GM21825 (cell line): ENCODE measurements around the gene TMCO1.
"Not testable (repeated sequence)": the region's sequence is repeated elsewhere in the genome, so short reads cannot be mapped to it uniquely, and the experiment has no call there.

Source experiments
- ATAC-seq: cut with Tn5 transposase; IDR thresholded peaks from one replicate; pipeline ENCODE4 v1.9.1; 2021; ENCODE audit warnings: mild to moderate bottlenecking, moderate library complexity; ENCODE audit not compliant: unreplicated experiment

TMCO1 gene

DNA sequence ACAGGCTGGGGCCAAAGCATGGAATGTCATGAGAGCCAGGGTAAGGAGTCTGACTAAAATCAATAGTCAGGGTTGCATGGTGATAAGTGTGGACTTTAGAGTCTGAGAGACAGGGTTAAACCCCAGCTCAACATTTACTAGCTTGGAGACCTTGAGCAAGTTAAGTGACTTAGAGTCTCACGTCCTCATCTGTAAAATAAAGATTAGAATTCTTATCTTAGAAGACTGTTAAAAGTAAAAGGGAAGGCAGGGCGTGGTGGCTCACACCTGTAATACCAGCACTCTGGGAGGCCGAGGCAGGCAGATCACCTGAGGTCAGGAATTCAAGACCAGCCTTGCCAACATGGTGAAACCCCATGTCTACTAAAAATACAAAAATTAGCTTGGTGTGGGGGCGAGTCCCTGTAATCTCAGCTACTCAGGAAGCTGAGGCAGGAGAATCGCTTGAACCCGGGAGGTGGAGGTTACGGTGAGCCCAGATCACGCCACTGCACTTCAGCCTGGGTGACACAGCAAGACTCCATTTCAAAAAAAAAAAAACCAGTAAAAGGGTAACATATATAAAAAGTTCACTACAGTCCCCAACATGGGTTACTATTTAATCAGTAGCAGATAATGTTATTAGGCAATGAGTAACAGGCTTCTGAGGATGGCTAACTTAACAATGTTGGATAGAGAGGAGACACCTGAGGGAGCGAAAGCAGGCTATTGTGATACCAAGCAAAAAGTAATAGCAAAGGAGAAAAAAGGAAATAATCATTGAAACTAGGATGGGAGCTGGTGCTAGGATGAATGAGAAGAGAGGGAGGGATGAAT is 20.8 kb downstream of the TMCO1 start:
- no peak for ATAC-seq

DNA sequence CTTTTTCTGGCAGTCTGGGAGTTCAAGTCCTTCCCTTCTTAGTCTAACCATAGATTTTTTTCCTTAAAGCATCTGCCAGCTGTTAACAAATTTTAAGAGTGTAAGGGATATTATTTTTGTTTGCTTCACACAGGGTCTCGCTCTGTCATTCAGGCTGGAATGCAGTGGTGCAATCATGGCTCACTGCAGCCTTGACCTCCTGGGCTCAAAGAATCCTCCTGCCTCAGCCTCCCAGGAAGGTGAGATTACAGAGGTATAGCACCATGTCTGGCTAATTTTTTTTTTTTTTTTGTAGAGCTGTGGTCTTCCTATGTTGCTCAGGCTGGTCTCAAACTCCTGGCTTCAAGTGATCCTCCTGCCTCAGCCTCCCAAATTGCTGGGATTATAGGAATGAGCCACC is 23.8 kb downstream of the TMCO1 start:
- ATAC-seq, result not testable (repeated sequence)

DNA sequence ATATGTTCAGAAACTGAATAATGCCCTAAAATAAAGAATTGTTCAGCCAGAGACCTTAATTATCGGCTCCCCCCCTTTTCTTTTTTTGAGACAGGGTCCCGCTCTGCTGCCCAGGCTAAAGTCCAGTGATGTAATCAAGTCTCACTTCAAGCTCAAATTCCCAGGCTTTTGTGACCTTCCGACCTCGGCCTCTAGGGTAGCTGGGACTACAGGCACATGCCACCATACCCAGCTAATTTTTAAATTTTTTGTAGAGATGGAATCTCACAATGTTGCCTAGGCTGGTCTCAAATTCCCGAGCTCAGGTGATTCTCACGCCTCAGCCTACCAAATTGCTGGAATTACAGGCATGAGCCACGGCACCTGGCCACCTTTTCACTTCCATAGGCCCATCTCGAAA is 26.5 kb downstream of the TMCO1 start:
- no peak for ATAC-seq

DNA sequence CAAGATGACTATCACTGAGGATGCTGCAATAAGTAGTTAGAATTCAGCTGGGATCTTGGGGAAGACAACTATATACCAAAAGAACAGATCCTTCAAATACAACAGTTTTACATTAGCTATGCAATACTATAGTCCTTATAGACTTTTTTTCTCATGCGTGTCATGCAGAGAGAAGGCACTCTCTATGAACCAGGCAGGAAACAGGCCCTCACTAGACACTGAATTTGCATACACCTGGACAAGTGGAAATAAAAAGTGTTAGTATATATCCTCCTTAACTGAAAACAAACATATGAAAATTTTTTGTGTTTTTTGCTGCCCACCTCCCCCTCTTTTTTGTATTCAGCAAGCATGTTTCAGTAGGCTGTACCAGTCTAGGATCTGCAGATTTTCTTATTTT is 29.9 kb downstream of the TMCO1 start:
- ATAC-seq, result peak; percentile 97

DNA sequence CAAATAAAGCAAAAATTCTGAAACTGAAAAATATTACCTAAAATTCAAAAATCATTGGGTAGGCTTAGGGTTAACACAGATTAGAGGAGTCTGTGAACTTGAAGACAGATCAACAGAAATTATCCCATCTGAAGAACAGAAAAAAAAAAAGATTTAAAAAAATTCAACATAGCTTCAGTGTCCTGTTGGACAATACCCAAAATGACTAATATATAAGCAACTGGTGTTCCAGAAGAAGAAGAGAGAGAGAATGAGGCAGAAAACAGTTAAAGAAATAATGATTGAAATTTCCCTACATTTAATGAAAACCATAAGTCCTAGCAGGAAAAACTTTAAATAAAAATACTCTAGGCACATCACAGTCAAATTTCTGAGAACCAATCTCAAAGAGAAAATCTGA is 31.5 kb downstream of the TMCO1 start:
- no peak for ATAC-seq

DNA sequence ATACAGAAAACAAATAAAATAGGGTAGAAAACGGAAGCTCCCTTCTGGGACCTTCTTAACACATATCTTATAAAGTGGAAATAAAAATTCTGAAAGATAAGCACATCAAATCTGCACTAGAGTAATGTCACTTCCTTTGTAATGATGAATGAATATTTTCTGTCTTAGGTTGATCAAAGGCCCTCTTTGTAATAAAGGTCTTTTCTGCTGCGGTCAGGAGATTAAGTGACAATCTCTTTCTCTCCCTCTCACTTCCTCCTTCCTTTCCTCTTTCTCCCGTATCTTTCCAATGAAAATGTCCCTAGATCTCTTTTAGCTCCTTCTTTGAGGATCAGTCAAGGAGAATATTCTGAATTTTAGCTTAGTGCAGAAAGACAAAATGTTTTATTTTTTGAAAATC is 33.8 kb downstream of the TMCO1 start:
- ATAC-seq, result no peak

DNA sequence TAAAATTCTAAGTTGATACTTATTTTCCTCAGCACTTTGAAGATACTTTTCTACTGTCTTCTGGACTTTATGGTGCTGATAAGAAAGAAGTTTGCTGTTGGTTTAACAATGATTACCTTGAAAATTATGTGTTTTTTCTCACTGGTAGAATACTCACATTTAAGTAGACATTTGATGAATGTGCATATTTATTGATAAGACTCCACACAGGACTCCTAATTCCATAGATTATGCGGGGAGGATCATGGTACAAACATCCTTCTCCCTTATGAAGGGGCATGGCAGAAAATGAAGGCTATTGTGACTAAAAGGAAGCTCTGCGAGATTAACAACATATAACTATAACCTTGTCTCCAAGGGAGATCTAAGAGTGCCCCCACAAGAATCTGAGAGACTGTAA is 41.8 kb downstream of the TMCO1 start:
- ATAC-seq, result no peak

DNA sequence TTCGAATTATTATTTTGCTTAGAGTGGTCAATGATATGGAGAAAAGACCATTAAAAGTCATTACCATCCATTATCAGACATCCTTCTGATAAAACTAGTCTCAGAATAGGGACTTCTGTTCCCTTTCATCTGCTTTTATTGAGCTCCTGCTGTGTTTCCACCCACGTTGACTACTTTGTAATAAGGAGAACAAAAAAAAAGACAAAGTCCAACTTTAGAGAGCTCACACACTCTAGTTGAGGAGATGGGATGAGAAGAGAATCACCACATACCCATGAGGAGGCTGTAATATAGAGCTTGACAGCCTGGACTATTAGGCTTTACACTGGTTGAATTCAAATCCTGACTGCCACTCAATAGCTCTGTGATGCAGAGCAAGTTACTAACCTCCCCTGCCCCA is 42.5 kb downstream of the TMCO1 start:
- no peak for ATAC-seq

DNA sequence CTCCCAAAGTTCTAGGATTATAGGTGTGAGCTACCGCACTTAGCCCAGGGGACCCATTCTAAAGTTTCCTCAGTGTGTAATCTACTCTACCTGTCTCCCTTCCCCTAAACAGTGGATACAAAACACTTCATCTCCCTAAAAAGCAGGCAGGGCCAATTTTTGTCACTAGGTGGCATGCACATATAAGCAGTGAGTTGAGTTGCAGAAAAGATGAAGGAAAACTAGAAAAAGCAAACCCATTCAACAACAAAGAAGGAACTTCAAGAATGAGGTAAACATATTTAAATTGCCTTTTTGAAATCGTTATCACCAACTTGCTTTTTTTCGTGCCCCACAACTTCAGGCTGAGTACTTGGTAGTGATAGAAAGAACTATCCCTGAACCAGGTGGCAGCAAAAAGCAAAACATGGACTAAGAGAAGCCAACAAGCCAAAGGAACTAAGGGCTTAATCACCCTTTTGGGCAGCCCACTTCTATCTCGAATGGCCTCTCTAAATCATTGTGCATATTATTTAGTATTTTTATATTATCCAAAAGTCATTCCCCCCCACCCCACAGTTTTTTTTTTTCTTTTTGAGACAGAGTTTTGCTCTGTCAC is 50.7 kb downstream of the TMCO1 start:
- no peak for ATAC-seq

DNA sequence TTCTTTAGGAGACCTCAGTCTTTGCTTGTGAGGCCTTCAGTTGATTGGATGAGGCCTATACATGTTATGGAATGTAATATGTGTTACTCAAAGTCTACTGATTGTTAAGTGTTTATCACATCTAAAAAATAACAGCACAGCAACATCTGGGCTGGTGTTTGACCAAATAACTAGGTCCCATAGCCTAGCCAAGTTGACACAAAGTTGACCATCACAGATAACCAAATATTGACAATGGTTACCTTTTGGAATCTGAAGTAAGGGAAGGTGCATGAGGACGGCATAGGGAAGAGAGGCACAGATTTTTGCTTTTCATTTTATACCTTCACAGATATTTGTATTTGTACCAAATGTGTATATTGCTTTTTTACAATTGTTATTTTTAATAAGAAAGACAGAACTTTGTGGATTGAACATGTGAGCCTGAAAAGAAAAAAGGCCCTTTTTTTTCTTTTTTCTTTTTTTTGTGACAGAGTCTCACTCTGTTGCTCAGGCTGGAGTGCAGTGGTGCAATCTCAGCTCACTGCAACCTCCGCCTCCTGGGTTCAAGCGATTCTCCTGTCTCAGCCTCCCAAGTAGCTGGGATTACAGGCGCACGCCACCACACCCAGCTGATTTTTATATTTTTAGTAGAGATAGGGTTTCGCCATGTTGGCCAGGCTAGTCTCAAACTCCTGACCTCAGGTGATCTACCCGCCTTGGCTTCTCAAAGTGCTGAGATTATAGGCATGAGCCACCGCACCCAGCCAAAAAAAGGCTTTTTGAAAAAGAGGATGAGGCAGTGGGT is 52.2 kb downstream of the TMCO1 start:
- ATAC-seq, result not testable (repeated sequence)

DNA sequence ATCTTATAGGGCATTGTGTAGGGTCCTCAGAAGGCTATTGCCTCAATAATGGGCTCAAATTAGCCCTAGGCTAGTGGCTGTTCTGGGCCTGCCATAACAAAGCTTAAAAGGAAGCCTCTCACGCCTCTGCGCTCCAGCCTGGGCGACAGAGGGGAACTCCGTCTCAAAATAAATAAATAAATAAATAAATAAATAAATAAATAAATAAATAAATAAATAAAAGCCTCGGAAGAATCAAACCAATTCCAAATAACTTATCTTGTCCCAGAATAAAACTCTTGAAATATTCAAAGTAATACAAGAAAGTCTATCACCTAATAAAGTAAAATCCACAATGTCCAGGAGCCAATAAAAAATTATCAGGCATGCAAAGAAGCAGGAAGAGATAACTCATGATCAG is 55.9 kb downstream of the TMCO1 start:
- ATAC-seq, result no peak

DNA sequence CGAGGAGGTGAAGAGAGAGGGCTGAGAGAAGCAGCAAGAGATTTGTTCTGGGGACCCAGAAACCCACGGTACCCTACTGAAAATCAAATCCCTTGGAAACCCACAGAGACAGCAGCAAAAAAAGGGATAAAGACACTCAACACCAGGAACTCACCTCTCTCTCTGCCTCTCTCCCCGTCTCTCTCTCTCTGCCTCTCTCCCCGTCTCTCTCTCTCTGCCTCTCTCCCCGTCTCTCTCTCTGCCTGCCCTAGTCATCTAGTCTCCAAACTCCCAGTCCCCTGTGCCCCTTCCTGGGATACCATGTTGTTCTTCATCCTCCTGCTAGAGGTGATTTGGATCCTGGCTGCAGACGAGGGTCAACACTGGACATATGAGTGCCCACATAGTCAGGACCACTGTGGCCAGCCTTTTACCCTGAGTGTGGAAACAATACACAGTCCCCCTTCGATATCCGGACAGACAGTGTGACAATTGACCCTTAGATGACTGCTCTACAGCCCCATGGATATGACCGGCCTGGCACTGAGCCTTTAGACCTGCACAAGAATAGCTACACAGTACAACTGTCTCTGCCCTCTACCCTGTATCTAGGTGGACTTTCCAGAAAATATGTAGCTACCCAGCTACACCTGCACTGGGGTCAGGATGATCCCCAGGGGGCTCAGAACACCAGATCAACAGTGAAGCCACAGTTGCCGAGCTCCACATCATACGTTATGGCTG is 60.5 kb downstream of the TMCO1 start:
- ATAC-seq, result no peak

DNA sequence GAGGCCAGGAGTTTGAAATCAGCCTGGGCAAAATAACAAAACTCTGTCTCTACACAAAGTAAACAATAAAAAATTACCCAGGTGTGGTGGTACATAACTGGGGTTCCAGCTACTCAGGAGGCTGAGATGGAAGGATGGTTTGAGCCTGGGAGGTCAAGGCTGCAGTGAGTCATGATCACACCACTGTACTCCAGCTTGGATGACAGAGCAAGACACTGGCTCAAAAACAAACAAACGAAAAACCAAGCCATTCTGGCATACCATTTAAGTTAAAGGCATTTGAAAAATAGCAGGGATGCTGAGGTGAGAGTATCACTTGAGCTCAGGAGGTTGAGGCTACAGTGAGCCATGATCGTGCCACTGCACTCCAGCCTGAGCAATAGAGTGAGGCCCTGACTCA is 65.0 kb downstream of the TMCO1 start:
- ATAC-seq, result no peak

DNA sequence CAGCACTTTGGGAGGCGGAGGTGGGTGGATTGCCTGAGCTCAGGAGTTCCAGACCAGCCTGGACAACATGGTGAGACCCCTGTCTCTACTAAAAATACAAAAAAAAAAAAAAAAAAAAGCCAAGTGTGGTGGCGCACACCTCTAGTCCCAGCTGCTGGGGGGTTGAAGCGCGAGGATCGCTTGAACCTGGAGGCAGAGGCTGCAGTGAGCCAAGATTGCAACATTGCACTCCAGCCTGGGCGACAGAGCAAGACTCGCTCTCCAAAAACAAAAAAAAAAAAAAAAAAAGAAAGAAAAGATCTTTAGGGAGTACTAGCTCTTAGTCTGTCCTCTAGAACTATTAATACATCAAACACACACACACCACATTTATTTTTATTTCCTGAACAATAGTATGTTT is 66.7 kb downstream of the TMCO1 start:
- ATAC-seq, result not testable (repeated sequence)

DNA sequence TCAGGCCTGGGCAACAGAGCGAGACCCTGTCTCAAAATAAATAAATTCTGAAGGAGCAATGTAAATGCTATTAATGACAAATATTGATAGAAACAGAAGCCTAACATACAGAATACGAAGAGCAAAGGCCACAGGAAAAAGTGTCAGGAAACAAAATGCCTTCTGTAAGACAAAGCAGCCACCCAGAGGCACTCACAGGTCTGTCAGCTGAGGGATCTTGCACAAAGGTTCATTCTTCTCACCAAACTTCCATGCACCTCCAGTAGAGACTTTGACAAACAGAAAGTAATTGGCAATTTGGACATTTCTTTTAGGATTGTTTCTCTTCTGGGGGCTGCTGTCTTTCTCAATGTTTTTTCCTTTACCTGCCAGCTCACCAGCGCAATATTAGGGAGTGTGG is 69.1 kb downstream of the TMCO1 start:
- ATAC-seq, result no peak

DNA sequence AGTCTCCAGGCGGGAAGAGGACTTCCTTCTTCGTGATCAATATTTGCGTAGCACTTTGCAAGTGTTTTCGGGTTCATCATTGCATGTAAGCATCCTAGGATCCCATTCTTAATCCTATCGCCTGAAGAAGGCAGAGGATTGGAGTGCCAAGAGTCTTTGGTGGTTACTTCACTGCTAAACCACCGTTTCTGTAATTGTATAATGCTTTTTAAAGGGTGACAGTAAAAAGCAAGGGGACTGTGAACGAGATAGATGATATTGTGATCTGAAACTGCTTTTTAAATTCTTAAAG is 70.0 kb downstream of the TMCO1 start:
- ATAC-seq, result peak; percentile 1

DNA sequence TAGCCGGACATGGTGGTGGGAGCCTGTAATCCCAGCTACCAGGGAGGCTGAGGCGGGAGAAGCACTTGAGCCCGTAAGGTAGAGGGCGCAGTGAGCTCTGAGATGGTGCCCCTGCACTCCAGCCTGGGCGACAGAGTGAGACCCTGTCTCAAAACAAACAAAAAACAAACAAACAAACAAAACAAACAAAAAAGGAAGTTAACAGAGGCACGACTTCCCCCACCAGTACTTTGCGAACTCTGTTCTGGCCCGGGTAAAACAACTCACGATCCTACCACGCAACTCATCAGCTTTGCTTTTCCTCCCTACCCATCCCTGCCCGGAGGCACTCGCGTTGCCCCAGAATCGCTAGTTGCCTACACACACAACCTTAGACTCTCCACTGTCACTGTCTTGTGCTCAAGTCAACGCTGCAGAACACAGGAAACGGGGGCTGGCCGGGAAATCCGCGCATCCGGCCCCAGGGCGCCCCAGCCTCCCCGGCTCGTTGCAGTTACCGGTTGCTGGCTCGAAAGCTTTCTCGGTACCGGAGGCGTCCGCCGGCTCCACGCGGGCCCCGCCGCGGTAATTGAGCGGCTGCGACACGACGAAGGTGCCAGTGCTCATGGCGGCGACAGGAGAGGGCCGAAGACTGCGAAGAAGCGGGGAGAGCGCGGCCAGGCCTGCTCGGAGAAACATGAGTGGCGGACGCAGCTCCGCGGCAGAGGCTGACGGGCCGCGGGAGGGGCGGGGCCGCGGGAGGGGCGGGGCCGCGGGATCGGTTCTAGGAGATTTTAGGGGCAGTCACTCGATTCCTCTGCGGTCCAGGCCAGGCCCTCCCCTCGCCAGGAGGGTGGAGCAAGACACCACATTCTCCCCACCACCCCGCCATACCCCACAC is 70.5 kb downstream of the TMCO1 start, which contains the start of gene ALDH9A1:
TSS of gene ALDH9A1 (minus strand) at position 682 of the 880 bp plus-strand sequence. CDS start at position 678, 4 bp downstream.
- peak; percentile 90 for ATAC-seq

DNA sequence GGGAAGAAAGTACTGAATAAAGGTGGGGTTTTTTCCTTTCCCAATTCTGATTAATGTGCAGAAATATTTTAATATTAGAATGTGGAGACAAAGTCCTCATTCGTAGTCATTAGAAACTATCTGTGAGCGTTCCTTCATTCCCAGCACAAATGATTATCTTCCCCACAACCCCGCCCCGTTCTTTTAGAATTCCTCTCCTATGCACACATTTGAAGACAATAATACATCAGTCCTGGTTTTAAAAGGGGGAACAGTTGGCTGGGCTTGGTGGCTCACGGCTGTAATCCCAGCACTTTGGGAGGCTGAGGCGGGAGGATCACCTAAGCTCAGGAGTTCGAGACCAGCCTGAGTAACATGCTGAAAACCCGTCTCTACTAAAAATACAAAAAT is 71.2 kb downstream of the TMCO1 start:
- ATAC-seq, result no peak

DNA sequence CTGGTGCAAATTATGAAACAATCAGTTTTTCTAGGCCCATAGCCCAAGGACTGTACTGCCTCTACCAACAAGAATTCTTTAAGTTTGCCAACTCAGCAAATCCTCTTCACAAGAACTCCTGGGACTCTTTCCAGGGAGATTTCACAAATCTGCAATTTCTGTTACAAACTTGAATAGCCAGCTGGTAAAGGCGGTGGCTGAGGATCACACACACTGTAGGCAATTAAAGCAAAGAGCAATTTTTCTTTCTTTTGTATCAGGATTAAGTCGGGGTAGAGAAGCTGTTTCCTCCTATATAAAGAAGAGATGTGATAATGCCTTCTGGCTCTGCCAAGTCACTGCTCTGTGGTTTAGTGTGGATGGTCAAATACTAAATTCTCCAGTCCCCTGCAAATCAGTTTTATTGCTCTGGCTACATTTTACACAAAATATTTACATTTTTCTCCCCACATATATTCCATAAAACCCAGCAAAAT is 72.0 kb downstream of the TMCO1 start:
- ATAC-seq, result no peak

DNA sequence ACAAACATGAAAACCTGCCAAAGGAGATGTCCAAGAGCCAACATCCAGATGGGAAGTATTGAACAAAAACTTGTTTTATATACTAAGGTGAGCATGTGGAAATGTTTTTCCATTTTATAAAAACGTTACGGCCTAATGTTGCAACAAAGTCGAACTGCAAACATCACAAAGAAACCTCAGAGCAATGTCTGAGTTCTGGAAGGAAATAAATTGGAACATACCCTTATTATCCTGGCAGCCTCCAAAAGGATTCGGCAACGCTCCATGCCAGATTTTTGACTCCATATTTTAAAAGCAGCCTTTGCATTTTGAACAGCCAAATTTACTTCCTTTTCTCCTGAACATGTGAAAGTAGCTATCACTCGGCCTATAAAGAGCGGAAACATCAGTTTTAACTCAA is 73.6 kb downstream of the TMCO1 start:
- ATAC-seq, result no peak
